Kidney (tissue), 14 donors: ENCODE data around the gene MACROD2. TPM values are rescaled to one million over a fixed set of nuclear protein-coding genes. Genes with fewer than 3 reads are reported as not detected.

Experiments
- DNase-seq, 5 donors: peaks; one replicate each; pipeline ENCODE4 v3.0.0-alpha.2; 2013 to 2020
- FAIRE-seq: peaks from 2 replicates; lab custom pipeline; 2012; peaks lifted over from hg19 to GRCh38; lab: Jason Lieb, UNC
- H3K27ac ChIP-seq, 2 donors: one replicate each; pipeline ENCODE4 v1.7.0; 2013; ENCODE audit warnings: low read depth in 2 of 2, low read length in 2 of 2, inconsistent platforms in 1 of 2
- H3K27me3 ChIP-seq: one replicate; pipeline ENCODE4 v1.7.1; 2013; ENCODE audit warnings: low read length, inconsistent platforms; ENCODE audit not compliant: control insufficient read depth, insufficient read depth
- H3K36me3 ChIP-seq, 3 donors: one replicate each; pipeline versions ENCODE4 v1.7.0 to v1.7.1; 2013; ENCODE audit warnings: low read length in 3 of 3, control low read depth in 1 of 3, inconsistent platforms in 1 of 3; ENCODE audit not compliant: insufficient read depth in 3 of 3, control insufficient read depth in 2 of 3
- H3K4me1 ChIP-seq, 3 donors: one replicate each; pipeline versions ENCODE4 v1.7.0 to v1.7.1; 2013; ENCODE audit warnings: low read length in 3 of 3, inconsistent platforms in 1 of 3, low read depth in 1 of 3; ENCODE audit not compliant: control insufficient read depth in 2 of 3, insufficient read depth in 2 of 3
- H3K4me3 ChIP-seq, 3 donors: one replicate each; pipeline versions ENCODE4 v1.7.0 to v1.8.1; 2013; ENCODE audit warnings: low read length in 3 of 3, control low read depth in 1 of 3, inconsistent platforms in 1 of 3
- H3K9ac ChIP-seq, 3 donors: one replicate each; pipeline versions ENCODE4 v1.7.0 to v1.7.1; 2013; ENCODE audit warnings: low read length in 3 of 3, control low read depth in 1 of 3, inconsistent platforms in 1 of 3
- H3K9me3 ChIP-seq, 3 donors: one replicate each; pipeline versions ENCODE4 v1.7.0 to v1.7.1; 2013; ENCODE audit warnings: low read length in 3 of 3, control low read depth in 1 of 3, inconsistent platforms in 1 of 3; ENCODE audit not compliant: control insufficient read depth in 2 of 3, insufficient read depth in 1 of 3
- CTCF ChIP-seq: IDR thresholded peaks from 3 replicates; pipeline ENCODE4 v1.5.1; 2012; ENCODE audit warnings: mild to moderate bottlenecking, moderate library complexity, borderline replicate concordance; ENCODE audit not compliant: insufficient read depth; ENCODE audit errors: extremely low read depth
- intact Hi-C: fragments of 100-400 bp; cut with DNase I; formaldehyde crosslinking; loops from one replicate; pipeline ENCODE4 v1.11.1; 2022
- polyA plus RNA-seq: library from polyadenylated mRNA; stranded (reverse); fragments of 350-450 nt; fragmentation: Illumina TruSeq; extraction: RNeasy Lipid Tissue Mini Kit (QIAGEN cat#74804); gene quantifications from one replicate; pipeline ENCODE4 v1.2.3, GENCODE V29; 2014; ENCODE audit warnings: low read depth, low replicate concordance; ENCODE audit not compliant: insufficient read depth
- total RNA-seq: library from RNA; stranded (reverse); fragmentation: NEBNext Ultra II Directional; extraction: Animal tissue kit (Norgen Biotek cat#: 25700); gene quantifications from one replicate; pipeline ENCODE4 v1.2.1, GENCODE V29; 2021
- donor health status: control.
- donor health status: control.
- donor health status: control.
- donor health status: control.
- donor health status: control.
- donor health status: DM: yes; HTN: yes; CAD: no.
- donor health status: Normal renal cell carcinoma (clear cell type).

Gene MACROD2
- total and polyA plus RNA-seq, 2 donors from 2014 or later, result 3.0 to 10.0 TPM

- no peak for FAIRE-seq
- no peaks in the 10 kb centered on the region for H3K36me3 ChIP-seq
- H3K27ac ChIP-seq, result no peak overlapping the region
- TF ChIP-seq CTCF, result no peak
- H3K4me1 ChIP-seq, result no peaks in the 10 kb centered on the region
- no peaks in the 10 kb centered on the region for H3K9me3 ChIP-seq
- no peak overlapping the region for H3K9ac ChIP-seq
- H3K4me3 ChIP-seq, result no peak overlapping the region
- no peak for DNase-seq
- H3K27me3 ChIP-seq, result no peaks in the 10 kb centered on the region
- intact Hi-C loops, result no loop called here
These were observed 970.9 kb downstream of the MACROD2 start for GRCh38 chr20:14966203-14966602.

GRCh38 chr20:14966808-14967207 lies 971.5 kb downstream of the MACROD2 start:
- intact Hi-C loops, result no loop called here
- no peak overlapping the region for H3K9ac ChIP-seq
- no peak for TF ChIP-seq CTCF
- FAIRE-seq (no peak), DNase-seq (no peak)
- H3K9me3 ChIP-seq, result no peaks in the 10 kb centered on the region
- H3K27ac ChIP-seq, result no peak overlapping the region
- H3K4me3 ChIP-seq, result no peak overlapping the region
- no peaks in the 10 kb centered on the region for H3K27me3 ChIP-seq
- no peaks in the 10 kb centered on the region for H3K4me1 ChIP-seq
- no peaks in the 10 kb centered on the region for H3K36me3 ChIP-seq

DNA sequence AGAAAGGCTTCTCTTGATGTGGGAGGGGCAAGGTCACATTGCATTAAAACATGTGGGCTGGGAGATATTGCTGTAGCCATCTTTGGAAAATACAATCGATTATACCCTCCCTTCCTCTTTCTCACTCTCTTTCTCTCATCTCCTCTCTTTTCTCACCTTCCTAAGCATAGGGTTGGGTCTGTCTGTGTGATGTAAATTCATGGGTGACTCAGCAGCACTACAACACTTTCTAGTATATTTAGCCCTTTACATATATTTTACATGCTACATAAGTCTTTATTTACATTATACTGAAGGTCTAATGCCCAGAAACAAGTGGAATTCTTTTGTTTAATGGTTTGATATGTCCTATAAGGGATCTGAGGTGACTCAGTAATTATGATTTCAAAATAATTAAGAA lies 976.9 kb downstream of the MACROD2 start:
- TF ChIP-seq CTCF, result no peak
- H3K4me1 ChIP-seq, result no peaks in the 10 kb centered on the region
- H3K4me3 ChIP-seq, result no peak overlapping the region
- no peaks in the 10 kb centered on the region for H3K9me3 ChIP-seq
- FAIRE-seq, result no peak
- intact Hi-C loops, result no loop called here
- H3K36me3 ChIP-seq, result no peaks in the 10 kb centered on the region
- no peaks in the 10 kb centered on the region for H3K27me3 ChIP-seq
- no peak overlapping the region for H3K9ac ChIP-seq
- no peak for DNase-seq
- H3K27ac ChIP-seq, result no peak overlapping the region

GRCh38 chr20:14972690-14973089 lies 977.4 kb downstream of the MACROD2 start:
- FAIRE-seq (no peak), DNase-seq (no peak)
- no peak overlapping the region for H3K9ac ChIP-seq
- H3K4me1 ChIP-seq, result no peaks in the 10 kb centered on the region
- no peaks in the 10 kb centered on the region for H3K36me3 ChIP-seq
- intact Hi-C loops, result no loop called here
- no peak for TF ChIP-seq CTCF
- H3K9me3 ChIP-seq, result no peaks in the 10 kb centered on the region
- H3K4me3 ChIP-seq, result no peak overlapping the region
- no peak overlapping the region for H3K27ac ChIP-seq
- H3K27me3 ChIP-seq, result no peaks in the 10 kb centered on the region
